GM10248 (cell line): ENCODE results near the gene DOCK11.
"Not testable (repeated sequence)": the region's sequence is repeated elsewhere in the genome, so short reads cannot be mapped to it uniquely, and the experiment has no call there.

ENCODE experiments used
- CTCF ChIA-PET: fragments of 300-600 bp; sonication (Branson Sonifier 250); formaldehyde crosslinking; extraction: SDS; loops from one replicate; lab custom pipeline; 2021; ENCODE audit warnings: antibody characterized with exemption; lab: Yijun Ruan, JAX
- POLR2A ChIA-PET: fragments of 350-650 bp; sonication (Branson Sonifier 250); formaldehyde crosslinking; extraction: SDS; loops from one replicate; lab custom pipeline; 2020; ENCODE audit warnings: antibody characterized with exemption; lab: Yijun Ruan, JAX
- DNase-seq: peaks from one replicate; pipeline ENCODE4 v3.0.0; 2012; ENCODE audit errors: extremely low spot score
- CTCF ChIP-seq: IDR thresholded peaks from 2 replicates; pipeline ENCODE4 v1.5.1; 2012; ENCODE audit warnings: mild to moderate bottlenecking, low read depth; ENCODE audit errors: extremely low read depth, missing control alignments, control extremely low read depth

DOCK11 gene

GRCh38 chrX:118495061-118495921 lies at the start of gene DOCK11:
Gene DOCK11, plus strand, starts transcription at chrX:118495815. Its CDS starts 157 bp downstream, at chrX:118495972.
- no peak for TF ChIP-seq CTCF
- ChIA-PET POLR2A (interaction anchor here (0.7 kb wide), 1 partner anchor 151 kb away, joined by 3 read pairs; no protein-coding TSS in a partner anchor), CTCF (interaction anchor here (1.1 to 1.9 kb wide), 4 partner anchors 37 to 105 kb away, joined by 3 to 6 read pairs (median 4); no protein-coding TSS in a partner anchor)
- DNase-seq, result peak; percentile 82

- TF ChIP-seq CTCF, result no peak
- ChIA-PET POLR2A (no interaction called here), CTCF (interaction anchor here (1.4 kb wide), 1 partner anchor 9 kb away, joined by 4 read pairs; no protein-coding TSS in a partner anchor)
- no peak for DNase-seq
These were observed 47.3 kb upstream of the DOCK11 start for GRCh38 chrX:118448273-118448783.

GRCh38 chrX:118455013-118455412 lies 40.6 kb upstream of the DOCK11 start:
- no peak for DNase-seq
- TF ChIP-seq CTCF, result no peak
- ChIA-PET CTCF (no interaction called here), POLR2A (no interaction called here)

GRCh38 chrX:118459494-118459893 lies 36.1 kb upstream of the DOCK11 start:
- peak; percentile 30 for TF ChIP-seq CTCF
- DNase-seq, result peak; percentile 29
- CTCF ChIA-PET, result interaction anchor here (0.6 to 5.1 kb wide), 16 partner anchors 9 to 353 kb away, joined by 3 to 64 read pairs (median 3); no protein-coding TSS in a partner anchor
- POLR2A ChIA-PET, result no interaction called here

- DNase-seq, result no peak
- CTCF ChIA-PET, result interaction anchor here (0.6 to 1.8 kb wide), 2 partner anchors 137 to 683 kb away, joined by 3 to 5 read pairs; no protein-coding TSS in a partner anchor
- POLR2A ChIA-PET, result no interaction called here
- TF ChIP-seq CTCF, result no peak
These were observed 31.1 kb upstream of the DOCK11 start for GRCh38 chrX:118464501-118464900.

GRCh38 chrX:118468122-118468521 lies 27.5 kb upstream of the DOCK11 start:
- TF ChIP-seq CTCF, result no peak
- CTCF ChIA-PET, result interaction anchor here (1.6 kb wide), 1 partner anchor 9 kb away, joined by 3 read pairs; no protein-coding TSS in a partner anchor
- POLR2A ChIA-PET, result no interaction called here
- no peak for DNase-seq

GRCh38 chrX:118470721-118471347 lies 24.8 kb upstream of the DOCK11 start:
- DNase-seq, POLR2A ChIA-PET: not testable (repeated sequence)
- CTCF ChIA-PET, result interaction anchor here (1.3 to 1.6 kb wide), 2 partner anchors 12 to 13 kb away, joined by 3 read pairs; no protein-coding TSS in a partner anchor
